Stimulated activated CD8-positive, alpha-beta memory T cell treated with anti-CD3 and anti-CD28 coated beads, Interleukin-12 subunit alpha, Interleukin-12 subunit beta, amount 100 ng/mL, for 24 hours (primary cell): Measurements from ENCODE around the gene FBL.

ENCODE experiments used
- DNase-seq: peaks from one replicate; pipeline ENCODE4 v3.0.0-alpha.2; 2020; ENCODE audit errors: extremely low read depth

The FBL gene

GRCh38 chr19:39788244-39788643 lies 57.9 kb downstream of the FBL start:
- no peak for DNase-seq
